DMS153 (cell line): ENCODE measurements around the gene SP7.
"Not testable (repeated sequence)": the region's sequence is repeated elsewhere in the genome, so short reads cannot be mapped to it uniquely, and the experiment has no call there.

Experiments used
- DNase-seq: peaks from one replicate; lab custom pipeline; 2025; lab: John Stamatoyannopoulos, UW

SP7 gene

DNA sequence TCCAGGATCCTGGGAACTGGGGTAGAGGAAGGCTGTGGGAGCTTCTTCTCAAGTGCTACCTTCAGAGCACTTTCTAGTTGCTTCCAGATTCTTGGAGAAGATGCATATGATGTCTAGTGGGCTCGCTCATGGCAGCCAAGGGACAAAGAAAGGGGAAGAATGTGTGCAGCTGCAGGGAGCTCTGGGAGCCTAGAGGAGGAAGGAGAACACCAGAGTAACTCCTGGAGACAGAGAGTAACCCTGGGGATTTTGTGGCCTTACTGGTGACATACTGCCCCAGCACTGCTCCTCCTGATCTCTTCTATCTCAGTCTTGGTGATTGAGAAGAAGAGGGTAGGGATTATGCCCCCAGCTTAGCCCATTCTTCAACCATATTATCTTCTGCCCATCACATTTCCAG, 10.3 kb upstream of the SP7 start:
- DNase-seq: no peak

DNA sequence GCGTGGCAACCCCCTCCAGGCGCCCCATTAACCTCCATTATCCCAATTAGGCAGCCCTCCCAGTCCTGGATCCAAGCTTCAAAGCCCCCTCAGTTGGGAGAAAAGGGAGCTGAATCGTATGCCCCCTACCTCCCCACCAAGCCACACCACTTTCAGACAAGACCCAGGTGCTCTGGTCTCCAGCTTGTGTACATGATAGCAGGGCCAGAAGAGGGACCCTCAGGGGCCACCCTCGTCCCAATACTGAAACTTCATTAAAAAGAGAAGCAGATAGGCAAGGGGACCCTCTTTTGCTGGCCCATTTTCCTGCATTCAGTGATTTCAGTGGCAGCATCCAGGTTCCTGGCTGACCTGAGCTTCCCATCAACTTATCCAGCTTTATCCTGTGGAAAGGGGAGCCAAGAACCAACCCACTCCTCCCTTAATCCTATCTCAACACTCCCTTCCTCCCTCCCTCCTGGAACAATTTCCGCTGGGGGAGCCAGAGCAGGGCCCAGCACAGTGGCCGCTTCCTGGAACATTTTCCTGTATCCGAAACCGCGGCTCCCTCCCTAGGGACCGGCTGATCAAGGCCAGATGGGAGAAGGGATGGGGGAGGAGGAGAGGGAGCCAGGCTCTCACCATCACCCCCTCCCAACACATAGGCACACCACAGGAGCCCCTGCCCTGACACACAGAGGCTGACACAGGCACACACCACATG, 9.5 kb upstream of the SP7 start:
- peak; percentile 59 for DNase-seq

DNA sequence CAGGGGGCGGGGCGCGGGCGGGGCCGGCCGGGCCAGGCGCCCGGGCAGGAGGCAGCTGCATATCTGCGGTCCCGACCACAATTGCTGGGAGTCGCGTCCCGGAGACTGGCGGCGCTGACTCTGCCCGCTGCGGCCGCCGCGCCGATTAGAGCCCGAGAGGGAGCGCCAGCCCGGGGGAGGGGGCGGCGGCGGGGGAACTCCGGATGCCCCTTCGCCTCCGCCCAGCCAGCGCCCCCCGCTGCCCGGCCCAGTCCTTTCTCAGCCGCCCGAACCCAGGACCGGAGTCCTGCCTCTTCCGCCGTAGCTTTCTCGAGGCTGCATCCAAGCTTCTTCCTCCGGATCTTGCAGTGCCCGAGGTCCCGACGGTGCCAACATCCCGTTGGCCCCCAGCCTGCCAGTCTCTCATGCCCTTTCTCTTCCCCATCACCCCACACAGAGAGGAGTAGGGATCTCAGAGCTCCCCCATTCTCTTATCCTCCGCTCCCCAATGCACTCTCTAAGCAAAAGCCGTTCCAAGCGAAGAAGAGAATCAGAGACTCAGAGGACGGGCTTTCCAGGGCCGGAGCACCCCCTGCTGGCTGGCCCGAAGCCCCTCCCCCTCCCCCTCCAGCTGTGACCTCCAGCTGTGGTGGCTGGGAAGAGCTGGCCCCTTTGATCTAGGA, 8.8 kb upstream of the SP7 start:
- DNase-seq: peak; percentile 4

DNA sequence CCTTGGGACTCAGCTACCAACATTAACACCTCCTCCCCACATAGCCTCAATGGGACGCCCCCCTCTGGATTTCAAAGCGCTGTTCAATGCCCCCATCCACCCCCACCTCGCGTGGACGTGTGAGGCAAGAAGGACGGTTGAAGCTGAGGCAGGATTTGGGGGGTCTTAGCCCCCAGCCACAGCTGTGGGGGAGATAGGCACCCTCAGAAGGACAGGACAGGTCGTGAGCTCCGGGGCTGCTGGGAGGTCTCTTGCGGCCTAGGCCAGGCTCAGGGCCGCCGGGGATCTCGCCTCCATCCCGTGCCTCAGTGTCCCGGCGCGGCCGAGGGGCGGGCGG, 8.3 kb upstream of the SP7 start:
- no peak for DNase-seq

DNA sequence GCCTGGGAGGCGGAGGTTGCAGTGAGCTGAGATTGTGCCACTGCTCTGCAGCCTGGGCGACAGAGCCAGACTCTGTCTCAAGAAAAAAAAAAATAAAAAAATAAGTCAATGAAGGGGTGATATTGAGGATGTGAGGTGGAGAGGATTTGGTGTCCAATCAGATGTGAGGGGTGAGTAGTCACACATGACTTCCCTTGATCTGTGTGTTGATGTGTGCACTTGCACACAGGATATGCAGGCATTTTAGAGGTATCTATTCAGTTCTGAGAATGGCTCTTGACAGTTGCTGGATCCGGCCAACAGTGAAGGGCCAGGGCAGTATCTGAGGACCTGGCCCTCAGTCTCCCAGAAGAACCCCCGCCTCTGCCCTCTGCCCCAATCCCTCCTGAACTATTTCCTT, 7.8 kb upstream of the SP7 start:
- no peak for DNase-seq

DNA sequence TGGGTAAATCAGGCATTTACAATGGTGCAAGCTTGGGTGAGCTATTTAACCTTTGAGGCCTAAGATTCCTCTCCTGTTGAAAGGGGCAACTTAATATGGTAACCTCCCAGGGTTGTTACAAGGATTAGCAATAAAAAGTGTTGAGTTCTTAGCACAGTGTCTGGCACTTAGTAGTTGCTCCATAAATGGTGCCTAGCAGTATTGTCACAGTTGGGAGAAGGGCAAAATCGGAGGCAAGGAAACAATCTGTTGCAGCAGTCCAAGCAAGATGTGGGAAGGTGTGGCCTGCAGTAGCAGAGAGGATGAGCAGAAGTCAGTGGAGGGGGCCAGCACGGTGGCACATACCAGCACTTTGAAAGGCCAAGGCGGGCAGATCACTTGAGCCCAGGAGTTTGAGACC, 7.3 kb upstream of the SP7 start:
- DNase-seq: no peak

DNA sequence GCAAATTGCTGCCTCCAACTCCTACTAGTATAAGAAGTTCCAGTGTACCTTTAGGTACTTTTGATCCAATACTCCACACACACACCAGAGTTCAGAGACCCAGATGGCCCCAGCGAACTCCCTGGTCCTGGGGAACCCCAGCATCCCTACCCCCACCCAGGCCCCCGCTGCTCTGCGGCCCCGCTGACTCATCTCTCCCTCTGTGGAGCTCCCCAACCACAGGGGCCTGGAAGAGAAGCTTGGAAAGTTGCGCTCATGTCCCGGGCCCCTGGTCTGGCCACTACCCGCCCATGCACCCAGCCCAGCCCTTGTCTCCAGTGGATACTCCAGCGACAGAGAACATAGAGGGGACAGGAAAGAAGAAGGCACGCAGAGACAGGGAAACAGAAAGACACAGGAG, 4.2 kb upstream of the SP7 start:
- no peak for DNase-seq

DNA sequence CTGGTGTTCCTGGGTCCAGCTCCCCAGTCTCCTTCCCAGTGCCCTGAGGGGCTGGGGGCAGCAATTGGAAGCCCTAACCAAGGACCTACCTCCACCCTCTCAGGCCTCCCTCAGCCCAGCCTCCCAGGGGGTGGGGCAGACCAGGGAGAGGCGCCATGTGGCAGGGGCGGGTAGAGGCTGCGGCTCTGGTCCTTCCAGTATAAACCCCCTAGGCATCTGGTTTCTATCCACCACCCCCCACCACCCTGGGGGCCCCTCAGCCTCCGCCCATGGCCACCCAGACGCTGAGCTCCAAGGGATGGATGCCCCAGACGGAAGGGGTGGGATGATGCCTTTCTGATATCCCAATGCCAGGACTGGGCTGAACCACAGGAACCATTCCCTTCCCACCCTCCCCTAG, 2.8 kb upstream of the SP7 start:
- DNase-seq: no peak

DNA sequence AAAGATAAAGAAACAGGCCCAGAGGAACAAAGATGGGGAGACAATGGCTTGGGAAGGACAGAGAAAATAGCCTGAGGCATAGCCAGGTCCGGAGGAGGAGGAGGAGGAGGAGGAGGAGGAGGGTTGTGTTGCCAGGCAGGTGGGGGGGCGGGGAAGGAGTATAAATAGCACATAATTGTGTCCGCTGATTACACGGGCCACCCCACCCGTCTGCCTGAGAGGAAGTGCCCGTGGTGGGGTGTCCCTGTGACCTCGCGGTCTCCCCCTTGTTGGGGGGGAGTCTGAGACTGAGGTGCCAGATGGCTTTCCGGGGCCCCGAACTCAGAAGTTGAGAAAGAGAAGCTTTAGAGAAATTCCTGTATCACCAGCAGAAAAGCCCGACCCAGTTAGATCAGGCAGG, 1.9 kb upstream of the SP7 start:
- no peak for DNase-seq

DNA sequence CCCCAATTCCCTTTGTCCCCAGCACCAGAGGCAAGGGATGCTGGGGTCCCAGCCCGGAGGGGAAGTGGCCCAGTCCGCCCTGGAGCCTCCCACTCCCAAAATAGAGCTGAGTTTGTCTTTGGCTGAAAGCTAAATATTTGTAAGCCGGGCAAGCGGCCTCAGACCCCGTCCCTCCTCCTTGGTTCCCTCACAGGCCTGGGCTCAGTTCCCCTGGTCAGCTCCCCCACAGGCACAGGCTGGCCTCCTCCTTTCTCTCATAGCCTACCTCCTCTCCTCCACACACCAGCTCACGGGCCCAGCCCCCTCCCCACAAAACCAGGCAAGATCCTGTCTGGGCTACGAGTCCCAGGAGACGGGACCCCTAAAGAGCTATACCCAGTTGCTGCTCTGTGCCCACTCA, 1.3 kb downstream of the SP7 start:
- no peak for DNase-seq

DNA sequence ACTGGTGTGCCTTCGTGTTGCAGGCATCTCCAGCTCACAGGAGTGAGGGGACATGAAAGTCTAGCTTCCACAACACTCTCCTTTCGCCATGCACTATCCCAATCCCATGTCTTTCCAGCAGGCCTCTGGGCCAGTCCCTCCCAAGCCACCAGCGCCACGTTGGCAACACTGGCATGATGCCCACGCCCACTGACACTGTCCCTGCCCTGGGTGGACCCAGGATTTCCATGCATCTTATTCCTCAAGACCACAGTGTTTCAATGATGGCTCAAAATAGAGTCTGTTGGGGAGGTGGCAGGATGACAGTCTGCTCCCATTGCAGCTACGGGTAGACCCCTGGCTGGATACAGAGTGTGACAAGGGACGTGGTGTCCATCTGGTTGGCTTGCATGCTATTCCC, 2.3 kb downstream of the SP7 start:
- no peak for DNase-seq

DNA sequence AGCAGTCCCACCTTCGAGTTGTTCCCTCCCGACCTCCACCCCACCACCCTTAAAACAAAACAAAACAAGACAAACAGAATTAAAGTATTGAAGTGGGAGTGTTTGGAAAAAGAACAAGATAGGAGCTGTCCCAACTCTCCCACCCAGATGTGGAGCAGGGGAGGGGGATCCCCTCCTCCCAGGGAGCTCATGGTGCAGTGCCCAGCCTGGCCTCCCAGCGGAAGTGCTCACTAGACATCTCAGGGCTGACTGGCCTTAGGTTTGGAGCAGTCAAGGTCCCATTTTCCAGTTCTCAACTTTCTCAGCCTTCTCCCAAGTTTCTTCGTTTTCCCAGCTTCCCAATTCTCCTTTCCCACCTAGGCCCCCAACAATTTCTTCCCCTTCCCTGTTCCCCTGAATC, 2.9 kb downstream of the SP7 start:
- no peak for DNase-seq

DNA sequence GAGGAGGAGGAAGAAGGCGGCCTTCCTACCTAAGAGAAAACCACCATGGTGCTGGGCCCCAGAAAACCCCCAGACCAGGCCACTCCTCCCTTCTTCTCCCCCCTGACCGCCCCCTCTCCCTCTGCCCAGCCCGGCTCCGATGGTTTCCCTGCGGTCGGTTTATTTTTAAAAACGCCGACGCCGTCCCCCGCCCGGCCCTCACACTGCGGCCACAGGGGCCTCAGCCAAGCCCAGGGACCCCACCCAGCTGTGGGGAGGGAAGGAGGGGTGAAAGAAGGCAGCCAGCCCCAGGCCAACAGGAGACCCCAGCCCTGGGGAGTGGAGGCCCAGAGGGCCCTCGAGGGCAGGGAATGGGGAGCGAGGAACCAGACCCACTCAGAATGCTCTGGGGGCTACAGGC, 3.4 kb downstream of the SP7 start:
- no peak for DNase-seq

DNA sequence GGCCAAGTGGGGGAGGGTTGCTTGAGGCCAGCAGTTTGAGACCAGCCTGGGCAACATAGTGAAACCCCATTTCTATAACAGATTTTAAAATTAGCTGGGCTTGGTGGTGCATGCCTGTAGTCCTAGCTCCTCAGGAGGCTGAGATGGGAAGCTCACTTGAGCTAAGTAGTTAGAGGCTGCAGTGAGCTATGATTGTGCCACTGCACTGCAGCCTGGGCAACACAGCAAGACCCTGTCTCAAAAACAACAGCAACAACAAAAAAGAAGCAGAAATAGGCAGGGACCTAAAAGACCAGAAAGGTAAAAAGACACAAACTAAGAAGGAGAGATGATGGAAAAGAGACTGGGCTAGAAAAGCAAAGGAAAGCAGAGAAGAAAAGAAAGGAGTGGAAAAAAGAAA, 3.8 kb downstream of the SP7 start:
- DNase-seq: not testable (repeated sequence)

DNA sequence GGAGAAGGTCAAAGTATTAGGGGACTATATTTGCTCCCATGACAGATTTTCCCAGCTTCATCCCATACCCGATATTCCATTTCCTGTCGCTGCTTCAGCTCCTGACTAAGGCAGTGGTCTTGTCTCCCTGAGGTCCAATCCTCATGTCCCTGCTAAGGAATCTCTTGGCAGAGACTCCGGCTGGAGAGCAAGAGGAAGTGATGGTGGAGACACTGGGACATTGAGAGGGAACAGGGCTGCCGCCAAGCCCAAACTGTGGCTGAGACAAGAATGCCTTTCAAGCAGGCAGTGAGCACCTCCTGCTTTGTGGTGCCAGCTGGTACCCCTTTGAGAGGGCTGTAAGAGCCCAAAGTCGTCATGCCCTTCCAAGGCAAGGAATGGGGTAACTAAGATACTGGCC, 5.5 kb downstream of the SP7 start:
- DNase-seq: no peak

DNA sequence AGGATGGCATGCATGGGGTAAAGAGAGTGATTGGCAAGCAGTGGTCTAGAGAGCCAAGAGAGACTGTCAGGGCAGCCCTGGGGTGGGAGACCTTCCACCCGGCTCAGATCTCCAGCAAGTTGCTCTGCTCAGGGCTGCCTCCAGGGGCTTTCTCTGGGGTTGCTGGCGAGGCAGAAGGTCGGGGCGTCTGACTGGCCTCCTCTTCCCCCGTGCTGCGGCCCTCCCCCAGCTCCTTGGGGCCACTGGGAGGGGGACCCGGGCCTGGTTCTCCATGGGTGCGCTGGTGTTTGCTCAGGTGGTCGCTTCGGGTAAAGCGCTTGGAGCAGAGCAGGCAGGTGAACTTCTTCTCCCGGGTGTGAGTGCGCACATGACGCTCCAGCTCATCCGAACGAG, 8.1 kb downstream of the SP7 start:
- DNase-seq: no peak

DNA sequence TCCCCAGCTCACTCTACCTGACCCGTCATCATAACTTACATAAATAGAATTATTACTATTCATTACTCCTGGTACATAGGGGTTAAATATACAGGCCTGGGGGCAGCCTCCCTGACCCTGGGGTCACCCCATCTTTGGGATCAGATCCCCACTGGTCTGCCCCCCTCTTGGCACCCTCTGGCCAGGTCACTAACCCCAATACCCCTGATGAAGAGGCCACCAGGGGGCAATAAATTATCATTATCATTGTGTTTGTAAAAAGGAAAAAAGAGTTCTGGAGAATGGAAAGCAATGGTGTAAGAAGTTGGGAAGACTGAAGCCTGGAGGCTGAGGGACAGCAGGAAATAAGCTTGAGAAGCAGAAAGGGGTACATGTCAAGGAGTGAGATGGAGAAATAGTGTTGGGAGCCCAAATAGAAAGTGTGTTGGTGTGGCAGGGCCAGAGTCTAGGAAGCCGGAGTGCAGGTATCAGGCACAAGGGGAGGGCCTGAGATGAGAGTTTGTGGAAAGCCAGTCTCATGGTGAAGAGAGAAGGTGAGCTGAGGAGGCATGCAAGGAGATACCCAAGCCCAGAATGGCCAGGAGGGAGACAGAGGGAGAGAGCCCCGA, 8.6 kb downstream of the SP7 start:
- DNase-seq: no peak

DNA sequence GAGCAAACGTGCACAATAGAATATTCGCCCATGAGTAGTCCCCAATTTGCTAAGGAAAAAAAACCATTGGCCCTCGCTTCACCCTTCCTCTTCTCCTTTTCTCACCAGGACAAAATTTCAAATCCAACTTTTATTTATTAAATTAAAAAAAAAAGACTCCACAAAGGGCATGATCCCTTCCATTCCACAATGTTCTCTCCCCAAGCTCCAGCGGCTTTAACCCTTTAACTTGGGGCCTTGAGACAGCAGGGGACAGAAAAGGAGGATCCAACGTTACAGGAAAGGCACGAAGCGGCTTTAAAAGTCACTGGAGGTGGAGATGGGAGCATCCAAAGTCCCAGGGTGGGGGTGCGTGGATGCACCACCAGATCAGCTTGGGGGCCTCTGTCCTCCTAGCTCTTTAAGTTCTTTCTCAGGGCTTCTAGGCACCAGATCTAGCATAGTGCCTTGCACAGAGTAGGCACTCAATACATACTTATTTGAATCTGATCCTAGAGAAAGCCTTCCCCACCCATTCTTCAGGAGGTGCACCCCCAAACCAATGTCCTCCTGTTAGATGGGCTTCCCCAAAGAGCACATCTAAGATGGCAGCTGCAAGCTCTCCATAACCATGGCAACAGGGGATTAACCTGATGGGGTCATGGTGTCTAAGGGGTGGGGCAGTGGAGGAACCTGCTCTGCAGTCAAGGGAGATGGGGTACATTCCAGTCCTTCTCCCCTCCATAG, 9.5 kb downstream of the SP7 start:
- no peak for DNase-seq

DNA sequence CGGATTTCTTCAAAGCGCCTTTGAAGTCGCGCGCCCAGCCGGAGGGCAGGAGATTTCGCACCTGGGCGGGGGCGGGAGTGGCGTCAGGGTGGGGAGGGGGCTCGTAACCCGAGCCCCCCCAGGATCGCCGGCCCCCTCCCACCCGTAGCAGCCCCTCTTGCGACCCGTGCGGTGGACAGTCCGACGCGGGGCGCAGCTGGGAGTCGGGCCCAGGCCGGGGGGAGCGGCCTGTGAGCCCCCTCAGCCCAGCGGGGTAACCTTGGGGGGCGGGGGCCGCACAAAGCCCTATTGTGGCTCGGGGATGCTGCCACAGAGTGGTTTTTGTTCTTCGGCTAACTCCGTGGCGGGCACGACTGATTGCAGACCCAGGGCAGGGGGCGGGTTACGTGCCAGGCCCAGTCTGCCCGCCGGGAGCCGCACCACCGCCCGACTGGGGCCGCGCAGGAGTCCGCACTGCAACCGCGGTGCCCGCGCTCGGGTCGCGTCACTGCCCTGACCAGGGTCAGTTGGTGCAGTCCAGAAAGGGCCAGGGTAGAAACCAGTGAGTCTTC, 10.6 kb downstream of the SP7 start:
- DNase-seq: no peak

DNA sequence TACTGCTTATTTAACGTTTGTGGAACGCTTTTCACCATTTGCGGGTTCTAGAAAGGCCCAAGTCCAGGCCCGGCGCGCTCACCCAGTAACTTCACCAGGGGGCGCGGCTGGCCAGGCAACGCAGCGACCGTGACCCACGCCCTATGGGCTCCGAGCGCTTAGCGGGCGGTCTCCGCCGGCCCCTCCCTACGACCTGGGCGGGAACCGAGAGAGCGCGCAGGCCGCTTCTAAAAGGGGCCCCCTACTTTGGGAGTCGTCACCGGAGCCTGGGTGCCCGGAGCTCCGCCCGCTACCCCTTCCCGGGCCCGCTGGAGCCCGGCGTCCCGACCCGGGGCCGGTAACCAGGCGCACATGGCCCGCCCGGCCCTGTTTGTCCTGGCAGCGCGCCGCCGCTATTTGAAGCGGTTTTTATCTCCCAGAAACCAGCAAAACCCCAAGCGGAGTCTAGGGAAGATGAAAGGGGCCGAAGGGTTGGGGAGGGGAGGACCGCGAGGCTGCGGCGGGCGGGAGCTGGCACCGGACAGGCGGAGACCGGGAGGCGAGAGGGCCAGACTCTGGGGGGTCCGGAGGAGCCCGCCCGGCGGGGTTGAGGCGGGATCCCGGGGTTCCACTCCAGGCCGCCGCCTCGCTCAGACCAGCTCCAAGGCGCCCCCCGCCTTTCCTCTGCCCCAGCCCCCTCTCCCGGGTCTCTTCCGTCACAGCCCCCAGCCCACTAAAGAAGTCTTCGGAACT, 11.2 kb downstream of the SP7 start:
- peak; percentile 60 for DNase-seq

DNA sequence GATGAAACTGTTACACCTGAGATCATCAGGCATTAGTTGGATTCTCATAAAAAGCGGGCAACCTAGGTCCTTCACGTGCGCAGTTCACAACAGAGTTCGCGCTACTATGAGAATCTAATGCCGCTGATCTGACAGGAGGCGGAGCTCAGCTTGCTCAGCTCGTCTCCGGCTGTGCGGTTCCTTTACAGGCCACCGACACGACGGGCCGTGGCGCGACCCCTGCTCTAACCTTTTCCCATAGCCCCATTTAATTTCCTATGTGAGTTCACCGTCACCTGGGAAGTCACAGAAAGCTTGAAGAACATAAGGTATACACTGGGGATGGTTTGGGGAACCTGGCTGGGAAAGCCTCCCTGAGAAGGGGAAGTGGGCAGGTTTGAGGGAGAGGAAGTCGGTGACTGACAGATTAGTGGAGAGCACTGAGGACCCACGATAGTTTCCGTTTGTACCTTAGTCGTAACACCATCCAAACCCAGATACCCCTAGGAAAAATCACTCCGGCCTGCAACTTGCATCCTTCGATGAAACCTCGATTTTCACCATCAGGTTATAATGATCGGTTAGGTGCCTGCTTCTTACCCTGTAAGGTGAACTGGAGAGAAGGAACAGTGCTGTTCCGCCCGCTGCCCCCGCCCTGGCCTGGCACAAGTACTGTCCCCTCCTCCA, 11.9 kb downstream of the SP7 start:
- no peak for DNase-seq
